Measurements from ENCODE around the gene LYSMD1. TPM values are rescaled to one million over a fixed set of nuclear protein-coding genes. Genes with fewer than 3 reads are reported as not detected.
A peak's percentile ranks its signal among the peaks of the same experiment; 100 is the strongest.
"Not testable (repeated sequence)": the region's sequence is repeated elsewhere in the genome, so short reads cannot be mapped to it uniquely, and the experiment has no call there.

LYSMD1 gene
- total and polyA plus RNA-seq, 4 donors = 4.9 to 12.7 (median 5.2) TPM

DNA sequence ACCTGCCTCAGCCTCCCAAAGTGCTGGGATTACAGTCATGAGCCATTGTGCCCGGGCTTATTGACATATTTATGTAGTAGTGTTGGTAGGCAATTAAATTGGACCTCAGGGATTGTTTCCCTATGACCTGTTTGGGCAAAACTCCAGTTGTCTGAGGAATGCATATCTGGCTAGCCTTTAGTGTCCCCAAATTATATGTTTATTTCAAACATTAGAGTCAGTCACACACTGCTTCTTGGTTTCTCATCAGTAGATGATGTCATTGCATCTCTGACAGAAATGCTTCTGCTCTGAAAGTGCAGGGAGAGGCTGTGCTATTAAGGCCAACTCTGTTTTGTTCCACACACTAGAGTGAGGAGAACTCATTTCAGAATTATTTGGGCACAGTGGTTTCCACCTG is 45.1 kb upstream of the LYSMD1 start:
- Histone ChIP-seq H3K27ac (ENCODE audit: low read depth in 1 of 2, low read length in 1 of 2) (no peak overlapping the region), H3K4me1 (ENCODE audit: control insufficient read depth in 5 of 5, insufficient read depth in 5 of 5, low read length in 5 of 5) (peaks cover 0 to 3% (median 0%) of the 10 kb centered on the region in 5 donors), H3K9me3 (ENCODE audit: control insufficient read depth in 4 of 4, insufficient read depth in 3 of 4, low read length in 3 of 4) (no peaks in the 10 kb centered on the region), H3K27me3 (ENCODE audit: control insufficient read depth in 3 of 3, insufficient read depth in 3 of 3, low read length in 2 of 3) (no peaks in the 10 kb centered on the region), H3K36me3 (ENCODE audit: control insufficient read depth in 4 of 4, insufficient read depth in 4 of 4, low read length in 4 of 4) (peaks cover 5 to 23% (median 14%) of the 10 kb centered on the region in 4 donors), H3K4me3 (no peak overlapping the region), H3K9ac (ENCODE audit: insufficient read depth in 1 of 2, low read length in 2 of 2) (no peak overlapping the region)
- ATAC-seq (ENCODE audit: insufficient read depth, low FRiP score) = no peak
- TF ChIP-seq, protein P1, sequence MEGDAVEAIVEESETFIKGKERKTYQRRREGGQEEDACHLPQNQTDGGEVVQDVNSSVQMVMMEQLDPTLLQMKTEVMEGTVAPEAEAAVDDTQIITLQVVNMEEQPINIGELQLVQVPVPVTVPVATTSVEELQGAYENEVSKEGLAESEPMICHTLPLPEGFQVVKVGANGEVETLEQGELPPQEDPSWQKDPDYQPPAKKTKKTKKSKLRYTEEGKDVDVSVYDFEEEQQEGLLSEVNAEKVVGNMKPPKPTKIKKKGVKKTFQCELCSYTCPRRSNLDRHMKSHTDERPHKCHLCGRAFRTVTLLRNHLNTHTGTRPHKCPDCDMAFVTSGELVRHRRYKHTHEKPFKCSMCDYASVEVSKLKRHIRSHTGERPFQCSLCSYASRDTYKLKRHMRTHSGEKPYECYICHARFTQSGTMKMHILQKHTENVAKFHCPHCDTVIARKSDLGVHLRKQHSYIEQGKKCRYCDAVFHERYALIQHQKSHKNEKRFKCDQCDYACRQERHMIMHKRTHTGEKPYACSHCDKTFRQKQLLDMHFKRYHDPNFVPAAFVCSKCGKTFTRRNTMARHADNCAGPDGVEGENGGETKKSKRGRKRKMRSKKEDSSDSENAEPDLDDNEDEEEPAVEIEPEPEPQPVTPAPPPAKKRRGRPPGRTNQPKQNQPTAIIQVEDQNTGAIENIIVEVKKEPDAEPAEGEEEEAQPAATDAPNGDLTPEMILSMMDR (IDR thresholded peaks at IDR 0.05; ENCODE audit: control extremely low read depth, extremely low read depth) = no peak
- DNase-seq = no peak
- WGBS, 2 donors = 72 to 90% methylated on average over 1 of the region's 1 CpG

DNA sequence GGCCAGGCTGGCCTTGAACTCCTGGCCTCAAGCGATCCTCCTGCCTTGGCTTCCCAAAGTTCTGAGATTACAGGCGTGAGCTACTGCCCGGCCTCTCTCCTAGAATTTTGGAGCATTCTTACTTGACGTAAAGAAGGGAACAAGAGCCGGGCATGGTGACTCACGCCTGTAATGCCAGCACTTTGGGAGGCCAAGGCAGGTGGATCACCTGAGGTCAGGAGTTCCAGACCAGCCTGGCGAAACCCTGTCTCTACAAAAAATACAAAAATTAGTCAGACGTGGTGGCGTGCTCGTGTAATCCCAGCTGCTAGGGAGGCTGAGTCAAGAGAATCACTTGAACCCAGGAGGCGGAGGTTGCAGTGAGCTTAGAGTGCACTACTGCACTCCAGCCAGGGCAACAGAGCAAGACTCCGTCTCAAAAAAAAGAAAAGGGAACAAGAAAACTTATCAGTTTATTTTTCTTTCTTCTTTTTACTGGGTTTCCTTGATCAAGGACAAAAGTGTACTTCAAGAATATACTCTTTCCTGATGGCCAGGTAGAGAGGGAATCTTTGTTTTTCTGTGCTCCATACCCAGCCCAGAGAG is 39.8 kb upstream of the LYSMD1 start:
- H3K27ac ChIP-seq (ENCODE audit: low read depth in 1 of 2, low read length in 1 of 2); H3K9me3 ChIP-seq (ENCODE audit: control insufficient read depth in 4 of 4, insufficient read depth in 3 of 4, low read length in 3 of 4); H3K27me3 ChIP-seq (ENCODE audit: control insufficient read depth in 3 of 3, insufficient read depth in 3 of 3, low read length in 2 of 3); ATAC-seq (ENCODE audit: insufficient read depth, low FRiP score); H3K9ac ChIP-seq (ENCODE audit: insufficient read depth in 1 of 2, low read length in 2 of 2); H3K4me3 ChIP-seq; DNase-seq: not testable (repeated sequence)
- Histone ChIP-seq H3K36me3 (ENCODE audit: control insufficient read depth in 4 of 4, insufficient read depth in 4 of 4, low read length in 4 of 4) (peaks cover 5 to 25% (median 12%) of the 10 kb centered on the region in 4 donors), H3K4me1 (ENCODE audit: control insufficient read depth in 5 of 5, insufficient read depth in 5 of 5, low read length in 5 of 5) (peaks cover 0 to 16% (median 1%) of the 10 kb centered on the region in 5 donors)
- 94 to 96% methylated on average over 12 of the region's 12 CpGs for WGBS, 2 donors

DNA sequence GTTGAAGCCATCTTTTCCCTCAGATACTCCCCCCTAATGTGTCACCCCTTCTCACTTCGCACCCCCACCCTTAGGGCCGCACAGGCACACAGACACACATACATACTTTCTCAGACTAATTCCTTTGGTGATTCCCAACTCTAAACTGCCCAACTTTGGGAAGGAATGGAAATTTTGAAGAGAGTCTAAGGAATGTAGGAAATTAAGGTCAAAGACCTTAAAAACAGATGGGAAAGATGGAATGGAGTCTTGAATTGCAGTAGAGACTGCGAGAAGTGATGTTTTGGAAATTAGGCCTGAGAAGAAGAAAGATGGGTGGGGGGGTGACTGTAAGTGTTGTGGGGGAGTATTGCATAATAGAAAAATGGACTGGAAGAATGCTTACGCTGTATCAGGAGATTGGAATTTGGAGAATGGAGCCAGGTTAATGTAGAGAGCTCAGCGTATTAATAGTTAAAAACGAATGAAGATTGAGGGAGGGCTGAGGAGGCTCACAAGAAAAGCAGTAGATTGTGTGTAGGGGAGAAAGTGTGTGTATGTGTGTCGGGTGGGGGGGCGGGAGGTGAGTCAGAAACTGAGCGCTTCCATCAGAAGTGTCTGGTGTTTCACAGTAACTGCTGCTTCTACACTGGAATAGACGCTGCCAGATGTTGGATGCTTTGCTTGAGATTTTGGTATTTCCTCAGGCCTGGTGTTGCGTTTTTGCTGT is 34.3 kb upstream of the LYSMD1 start:
- no peak for ATAC-seq (ENCODE audit: insufficient read depth, low FRiP score)
- peak; percentile 18 to 67 (median 54) for DNase-seq
- Histone ChIP-seq H3K27ac (ENCODE audit: low read depth in 1 of 2, low read length in 1 of 2) (peak overlapping the region; percentile 70 to 87), H3K9me3 (ENCODE audit: control insufficient read depth in 4 of 4, insufficient read depth in 3 of 4, low read length in 3 of 4) (no peaks in the 10 kb centered on the region), H3K4me3 (peak overlapping the region; percentile 80), H3K9ac (ENCODE audit: insufficient read depth in 1 of 2, low read length in 2 of 2) (peak overlapping the region; percentile 90 to 96), H3K36me3 (ENCODE audit: control insufficient read depth in 4 of 4, insufficient read depth in 4 of 4, low read length in 4 of 4) (peaks cover 0 to 7% (median 5%) of the 10 kb centered on the region in 4 donors), H3K27me3 (ENCODE audit: control insufficient read depth in 3 of 3, insufficient read depth in 3 of 3, low read length in 2 of 3) (no peaks in the 10 kb centered on the region), H3K4me1 (ENCODE audit: control insufficient read depth in 5 of 5, insufficient read depth in 5 of 5, low read length in 5 of 5) (peaks cover 0 to 23% (median 3%) of the 10 kb centered on the region in 5 donors)
- WGBS, 2 donors = 26 to 62% methylated on average over 11 of the region's 11 CpGs
- TF ChIP-seq, protein P1 (IDR thresholded peaks at IDR 0.05; ENCODE audit: control extremely low read depth, extremely low read depth) = no peak

Data from lung (tissue), 12 donors.